NCI-H774 (cell line): Measurements from ENCODE around the gene ADAM15.

Source experiments
- DNase-seq: peaks from one replicate; lab custom pipeline; 2025; lab: John Stamatoyannopoulos, UW

Gene ADAM15

DNA sequence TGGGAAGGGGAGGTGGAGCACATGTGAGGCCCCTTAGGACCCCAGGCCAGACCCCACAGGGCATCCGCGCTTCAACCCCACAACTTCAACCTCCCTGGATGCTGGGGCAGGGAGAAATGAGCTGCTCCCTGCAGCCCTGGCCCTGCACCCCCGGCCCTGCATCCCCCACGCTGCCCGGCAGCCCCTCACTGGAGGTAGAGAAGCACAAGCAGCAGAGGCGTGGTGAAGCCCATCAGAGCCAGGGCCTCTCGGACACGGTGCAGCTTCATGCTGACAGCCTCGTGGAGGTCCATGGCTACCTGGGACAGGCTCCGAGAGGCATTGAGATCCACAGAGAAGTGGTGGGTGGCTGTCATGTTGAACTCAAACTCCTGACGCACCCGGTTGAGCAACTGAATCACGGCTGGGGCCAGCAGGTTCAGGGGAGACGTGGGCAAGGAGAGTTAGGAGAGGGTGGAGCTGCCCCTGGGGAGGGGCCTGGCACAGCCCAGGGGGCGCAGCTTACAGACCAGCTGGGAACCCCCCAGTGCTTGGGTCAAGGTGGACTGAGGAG is 20.8 kb upstream of the ADAM15 start:
- DNase-seq: no peak

GRCh38 chr1:155030899-155031298 is 20.2 kb upstream of the ADAM15 start:
- DNase-seq: no peak

DNA sequence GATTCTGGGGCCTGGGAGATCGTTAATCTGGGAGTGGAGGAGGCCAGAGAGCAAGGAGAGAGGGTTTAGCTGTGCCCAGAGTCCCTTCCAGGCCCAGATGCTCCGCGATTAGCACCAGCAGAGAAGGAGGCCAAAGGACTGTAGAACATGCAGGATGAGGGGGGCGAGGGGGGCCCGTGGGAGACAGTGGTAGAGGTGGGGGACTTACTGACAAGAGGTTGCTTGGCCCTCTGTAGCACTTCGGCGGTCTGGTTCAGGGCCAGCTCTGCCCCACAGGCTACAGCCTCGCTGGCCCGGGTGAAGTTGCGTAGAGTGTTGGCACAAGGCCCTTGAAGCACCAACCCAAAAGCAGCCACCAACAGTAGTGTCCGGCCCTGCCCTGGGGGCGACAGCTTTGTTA is 18.2 kb upstream of the ADAM15 start:
- DNase-seq: no peak

- DNase-seq: no peak
Measured at GRCh38 chr1:155033524-155033923, 17.6 kb upstream of the ADAM15 start, which contains the start of the genes DCST1 and DCST2. DCST1 (plus strand) TSS chr1:155033824; CDS start chr1:155034037, 213 bp downstream. DCST2 (minus strand) TSS chr1:155033781; CDS start chr1:155033701, 80 bp downstream.

DNA sequence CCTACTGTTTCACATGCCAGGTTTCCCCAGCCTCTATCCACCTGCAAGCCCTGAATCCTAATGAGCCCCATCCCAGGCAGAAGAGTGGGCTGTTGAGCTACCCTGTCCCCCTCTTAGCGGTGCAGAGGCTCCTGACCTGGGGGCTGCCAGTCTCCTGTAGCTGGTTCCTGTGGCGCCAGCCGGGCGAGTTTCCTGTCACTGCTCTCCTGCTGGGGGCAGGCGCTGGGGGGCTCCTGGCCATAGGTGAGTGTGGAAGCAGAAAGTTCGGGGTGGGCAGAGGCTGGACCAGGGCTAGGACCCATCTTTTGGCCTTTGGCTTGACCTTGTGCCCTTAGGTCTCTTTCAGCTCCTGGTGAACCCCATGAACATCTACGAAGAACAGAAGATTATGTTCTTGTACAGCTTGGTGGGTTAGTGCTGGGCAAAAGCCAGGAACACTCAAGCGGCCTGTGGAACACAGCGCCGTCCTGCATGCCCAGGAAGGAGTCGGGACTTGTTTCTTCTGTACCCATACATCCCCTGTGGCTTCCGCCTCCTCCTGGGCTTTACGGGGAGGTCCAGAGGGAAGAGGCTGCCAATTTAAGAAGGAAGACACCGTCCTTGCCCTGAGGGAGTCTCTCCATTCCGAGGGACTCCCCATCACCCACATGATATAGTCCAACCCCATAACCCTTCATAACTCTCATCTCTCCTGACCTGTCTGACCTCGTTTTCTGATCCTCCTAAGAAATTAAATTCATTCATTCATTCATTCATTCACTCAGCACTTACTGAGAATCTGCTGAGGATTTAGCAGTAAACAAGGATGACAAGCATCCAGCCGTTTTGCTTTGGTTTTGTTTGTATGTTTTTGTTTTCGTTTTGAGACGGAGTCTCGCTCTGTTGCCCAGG is 16.6 kb upstream of the ADAM15 start:
- no peak for DNase-seq

GRCh38 chr1:155035936-155036335 is 15.2 kb upstream of the ADAM15 start:
- DNase-seq: no peak

DNA sequence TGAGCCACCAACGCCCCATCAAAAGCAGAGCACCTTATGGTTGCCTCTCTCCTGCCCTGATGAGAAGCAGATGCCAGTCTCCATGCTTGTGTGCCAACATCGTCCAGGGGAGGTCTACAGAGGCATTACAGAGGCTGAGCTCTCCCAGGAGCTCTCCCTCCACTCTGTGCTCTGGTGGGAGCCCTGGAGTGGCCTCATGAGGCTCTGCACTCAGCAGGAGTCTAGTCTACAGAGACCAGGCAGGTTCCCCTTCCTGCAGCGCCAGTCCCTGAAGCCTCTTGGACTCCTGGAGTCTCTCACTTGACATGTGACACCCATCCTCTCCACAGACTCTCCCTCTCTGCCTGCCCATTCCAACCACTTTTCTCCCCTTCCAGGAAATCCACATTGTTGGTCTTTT is 14.1 kb upstream of the ADAM15 start:
- DNase-seq: no peak

DNA sequence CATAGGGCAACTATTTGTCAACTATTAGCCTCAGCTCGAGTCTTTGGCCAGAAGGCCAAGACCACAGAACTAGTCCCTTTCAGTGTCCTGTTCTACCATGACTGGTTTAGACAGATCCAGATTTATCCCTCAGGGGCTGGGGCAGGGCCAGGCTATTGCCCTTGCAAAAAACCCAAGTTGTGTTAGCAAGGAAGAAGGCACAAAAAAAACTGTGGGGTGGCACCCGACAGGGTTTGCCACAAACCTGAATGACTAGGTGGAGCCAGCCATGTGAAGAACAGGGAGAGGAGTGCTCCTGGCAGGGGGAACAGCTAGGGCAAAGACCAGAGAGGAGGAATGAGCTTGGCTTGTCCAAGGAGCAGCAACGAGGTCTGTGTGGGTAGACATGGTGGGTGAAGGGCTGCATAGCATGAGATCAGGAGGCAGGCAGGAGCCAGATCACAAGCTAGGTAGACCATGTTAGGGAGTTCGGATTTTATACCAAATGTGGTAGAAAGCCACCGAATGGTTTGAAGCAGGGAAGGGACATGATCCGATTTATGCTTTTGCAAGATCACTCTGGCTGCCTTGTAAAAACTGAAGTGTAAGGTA is 13.2 kb upstream of the ADAM15 start:
- DNase-seq: no peak

DNA sequence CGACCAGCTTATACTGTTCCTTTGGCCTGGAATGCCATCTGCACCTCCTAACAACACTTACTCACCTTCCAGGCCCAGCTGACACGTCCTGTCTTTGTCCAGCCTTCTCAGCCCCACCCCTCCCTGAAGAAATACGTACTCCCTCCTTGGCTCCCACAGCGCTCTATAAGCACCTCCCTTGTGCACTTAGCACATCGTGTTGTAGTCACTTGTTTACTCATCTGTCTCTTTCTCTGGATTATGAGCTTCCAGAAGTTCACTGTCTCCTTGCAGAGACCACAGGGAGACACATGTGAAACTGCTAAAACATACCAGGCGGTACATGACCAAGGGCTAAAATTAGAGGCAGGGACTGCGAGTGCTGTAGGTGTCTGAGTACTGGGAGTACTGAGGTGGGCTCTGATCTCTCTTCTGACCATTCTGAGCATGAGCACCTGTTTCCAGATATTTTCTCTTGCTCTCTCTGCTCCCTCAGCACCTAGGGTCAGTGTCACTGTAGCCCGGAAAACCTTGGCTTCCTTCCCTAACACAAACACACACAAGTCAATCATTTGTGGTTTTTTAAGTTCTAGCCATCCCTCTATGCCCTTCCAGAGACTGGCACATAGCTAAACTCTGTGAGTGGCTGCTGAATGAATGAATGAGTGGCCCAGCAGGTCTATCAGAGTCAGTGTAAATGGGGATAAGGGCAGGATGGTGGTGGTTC is 12.4 kb upstream of the ADAM15 start:
- no peak for DNase-seq

- DNase-seq: no peak
Measured at GRCh38 chr1:155039308-155039669, 11.8 kb upstream of the ADAM15 start.

DNA sequence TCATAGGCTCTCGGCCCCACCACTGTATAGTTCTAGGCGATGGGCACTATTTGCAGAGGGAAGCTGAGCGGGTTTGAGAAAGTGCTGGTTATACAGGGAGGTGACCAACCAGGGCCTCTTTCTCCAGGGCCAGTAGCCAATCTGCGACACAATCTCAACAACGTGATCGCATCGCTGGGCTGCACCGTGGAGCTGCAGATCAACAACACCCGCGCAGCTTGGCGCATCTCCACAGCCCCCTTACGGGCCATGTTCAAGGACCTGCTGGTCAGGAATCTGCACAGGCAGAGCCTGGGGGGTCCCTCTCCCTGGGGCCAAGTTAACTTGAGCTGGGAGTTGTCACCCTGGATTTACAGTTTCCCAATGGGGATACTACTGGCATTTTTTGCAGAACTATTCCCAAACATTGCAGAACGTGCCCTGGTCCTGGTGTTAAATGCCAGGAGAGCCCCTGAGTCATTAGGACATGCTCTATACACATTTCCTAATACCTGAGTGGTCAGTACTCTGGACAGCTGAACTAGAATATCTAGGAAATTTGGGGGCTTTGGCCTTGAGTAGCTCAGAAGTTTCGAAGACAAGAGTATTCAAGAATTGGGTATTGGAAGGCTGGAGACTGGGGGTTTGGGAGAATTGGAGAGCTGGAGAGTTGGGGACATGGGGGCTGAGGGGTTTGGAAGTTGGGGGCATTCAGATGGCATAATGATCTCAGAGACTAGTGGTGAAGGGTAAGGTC is 10.6 kb upstream of the ADAM15 start:
- DNase-seq: no peak

DNA sequence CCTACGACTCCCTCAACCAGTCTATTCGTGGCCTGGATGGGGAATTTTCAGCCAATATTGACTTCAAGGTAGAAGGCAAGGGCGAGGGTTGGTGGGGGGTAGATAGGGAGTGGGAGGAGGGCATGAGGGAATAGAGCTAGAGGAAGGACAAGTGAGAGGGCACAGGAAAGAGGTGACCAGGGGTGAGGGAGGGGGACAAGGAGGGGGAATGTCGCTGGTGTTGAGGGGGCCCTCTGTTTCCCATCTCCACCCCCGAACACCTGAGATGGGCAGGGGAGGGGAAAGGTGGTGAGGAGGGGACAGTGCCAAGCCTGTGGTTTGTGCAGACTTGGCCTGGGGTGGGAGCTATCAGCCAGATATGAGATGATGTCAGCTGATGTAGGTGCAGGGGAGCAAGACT is 8.3 kb upstream of the ADAM15 start:
- DNase-seq: no peak

- DNase-seq: no peak
Measured at GRCh38 chr1:155043301-155043702, 7.8 kb upstream of the ADAM15 start.

GRCh38 chr1:155043793-155044192 is 7.3 kb upstream of the ADAM15 start:
- no peak for DNase-seq

DNA sequence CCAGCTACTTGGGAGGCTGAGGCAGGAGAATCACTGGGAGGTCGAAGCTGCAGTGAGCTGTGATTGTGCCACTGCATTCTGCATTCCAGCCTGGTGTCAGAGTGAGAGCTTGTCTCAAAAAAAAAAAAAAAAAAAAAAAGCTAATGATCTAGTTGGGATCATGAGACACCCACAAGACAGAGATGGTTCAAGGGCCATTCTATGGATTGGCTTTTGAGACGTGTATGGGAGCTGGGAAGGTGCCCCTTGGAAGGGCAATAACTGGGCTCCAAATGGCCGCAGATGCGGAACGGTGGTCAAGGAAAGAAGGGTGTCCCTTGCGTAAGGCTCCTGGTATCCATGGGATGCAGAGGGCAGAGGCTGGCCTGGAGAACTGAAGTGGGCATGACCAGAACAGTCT is 6.8 kb upstream of the ADAM15 start:
- no peak for DNase-seq

- peak; percentile 70 for DNase-seq
Measured at GRCh38 chr1:155044812-155045657, 6.1 kb upstream of the ADAM15 start.

DNA sequence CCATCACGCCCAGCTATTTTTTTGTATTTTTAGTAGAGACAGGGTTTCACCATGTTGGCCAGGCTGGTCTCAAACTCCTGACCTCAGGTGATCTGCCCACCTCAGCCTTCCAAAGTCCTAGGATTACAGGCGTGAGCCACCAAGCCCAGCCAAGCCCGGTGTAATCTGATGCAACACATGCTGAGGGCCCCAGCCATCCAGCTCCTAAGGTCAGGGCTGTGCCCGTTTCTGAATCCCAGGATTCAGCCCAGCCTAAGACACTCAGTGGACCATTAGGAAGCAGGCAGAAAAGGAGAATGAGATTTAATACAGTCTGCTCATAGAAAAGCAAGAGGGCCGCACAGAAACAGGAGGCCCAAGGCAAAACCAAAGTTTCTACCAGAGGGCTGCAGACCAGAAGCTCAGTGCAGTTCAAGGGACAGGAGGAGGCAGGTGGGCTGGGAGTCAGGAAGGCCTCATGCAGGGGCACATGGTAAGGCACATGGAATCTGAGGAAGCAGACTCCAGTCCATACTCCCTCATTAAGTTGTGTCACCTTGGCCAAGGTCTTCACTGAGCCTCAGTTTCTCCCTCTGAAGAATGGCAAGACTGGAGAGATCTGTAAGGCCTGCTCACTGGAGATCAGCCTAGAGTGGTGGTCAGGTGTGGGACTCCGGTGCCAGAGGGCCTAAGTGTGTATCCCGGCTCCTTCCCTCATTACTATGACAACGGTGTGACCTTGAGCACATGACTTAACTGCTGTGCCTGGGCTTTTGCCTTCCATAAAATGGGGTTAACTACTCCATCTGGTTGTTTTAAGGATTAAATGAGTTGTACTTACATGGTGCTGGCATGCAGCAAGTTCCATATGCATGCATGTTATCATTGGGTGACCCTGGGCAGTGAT is 2.4 kb upstream of the ADAM15 start:
- no peak for DNase-seq

GRCh38 chr1:155049651-155050559 is 1.2 kb upstream of the ADAM15 start:
- DNase-seq: no peak

DNA sequence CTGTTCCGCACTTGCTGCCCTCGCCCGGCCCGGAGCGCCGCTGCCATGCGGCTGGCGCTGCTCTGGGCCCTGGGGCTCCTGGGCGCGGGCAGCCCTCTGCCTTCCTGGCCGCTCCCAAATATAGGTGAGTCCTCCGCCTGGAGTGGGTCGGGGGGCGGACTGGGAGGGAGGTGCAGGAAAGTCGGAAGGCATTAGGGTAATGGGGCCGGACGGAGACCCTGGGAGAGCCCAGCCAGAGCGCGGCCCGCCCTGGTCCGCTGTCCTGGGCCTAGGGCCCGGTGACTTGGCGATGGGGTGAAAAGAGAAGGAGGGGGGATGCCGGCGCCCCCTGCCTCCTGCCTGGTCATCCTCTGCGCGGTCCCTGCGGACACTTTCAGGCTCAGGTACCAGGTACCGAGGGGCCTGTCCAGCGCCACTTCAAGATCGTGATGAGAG is 243 bp downstream of the ADAM15 start:
- no peak for DNase-seq
